Measurements from ENCODE around the gene NBAS. TPM values are rescaled to one million over a fixed set of nuclear protein-coding genes. Genes with fewer than 3 reads are reported as not detected.

The NBAS gene
- total and polyA plus RNA-seq, 9 of the 15 experiments (the other 6 are each of a cell fraction or from before 2014, with no cell fraction given), result 15.3 to 94.4 (median 69.9) TPM

GRCh38 chr2:15591692-15592463, 30.7 kb upstream of the NBAS start, which contains the start of gene DDX1 (continued):
- peak; percentile 99 for TF ChIP-seq RBBP5 (IDR thresholded peaks at IDR 0.05; ENCODE audit: borderline replicate concordance, insufficient read depth, low read length, poor library complexity, severe bottlenecking)
- no peak for TF ChIP-seq CCAR2 (IDR thresholded peaks at IDR 0.05; ENCODE audit: low read depth, low read length)
- TF ChIP-seq ARNT (IDR thresholded peaks at IDR 0.05), result no peak
- no peak for TF ChIP-seq ZNF57 (CRISPR knock-in tag; IDR thresholded peaks at IDR 0.05)
- TF ChIP-seq ZNF398 (CRISPR knock-in tag; IDR thresholded peaks at IDR 0.05), result no peak
- no peak for TF ChIP-seq ZNF133 (CRISPR knock-in tag; IDR thresholded peaks at IDR 0.05)
- TF ChIP-seq POLR3G (IDR thresholded peaks at IDR 0.05; ENCODE audit: extremely low read depth, insufficient read length, insufficient replicate concordance), result no peak
- no peak for TF ChIP-seq SREBF1 (IDR thresholded peaks at IDR 0.05; ENCODE audit: borderline replicate concordance, low read depth, low read length)
- peak; percentile 90 for TF ChIP-seq ZFX (CRISPR knock-in tag; IDR thresholded peaks at IDR 0.05)
- no peak for TF ChIP-seq RBM17 (IDR thresholded peaks at IDR 0.05; ENCODE audit: borderline replicate concordance, low read depth, low read length)
- TF ChIP-seq ZZZ3 (IDR thresholded peaks at IDR 0.05), result no peak
- TF ChIP-seq RBM22 (IDR thresholded peaks at IDR 0.05; ENCODE audit: low read depth, low read length, poor library complexity, severe bottlenecking), result peak; percentile 87
- peak; percentile 83 for TF ChIP-seq CXXC5 (CRISPR knock-in tag; IDR thresholded peaks at IDR 0.05)
- no peak for TF ChIP-seq ZNF551 (CRISPR knock-in tag; IDR thresholded peaks at IDR 0.05)
- no peak; the same call in none of the 2 replicates for TF ChIP-seq CBFB (CRISPR knock-in tag; IDR thresholded peaks at IDR 0.05)
- TF ChIP-seq RFX1 (IDR thresholded peaks at IDR 0.05), result no peak
- no peak for TF ChIP-seq NFYB (IDR thresholded peaks at IDR 0.05; ENCODE audit: extremely low read depth, insufficient read length)
- no peak for TF ChIP-seq MTA2 (IDR thresholded peaks at IDR 0.05; ENCODE audit: low read depth)
- TF ChIP-seq KDM1A (IDR thresholded peaks at IDR 0.05), result peak in 1 of 2 experiments; percentile 31; a peak in 1 of 4 replicates
- no peak for TF ChIP-seq HDAC2 (IDR thresholded peaks at IDR 0.05)
- TF ChIP-seq TBP (optimal IDR thresholded peaks at IDR 0.05; ENCODE audit: low read depth, low read length), result peak; percentile 97
- TF ChIP-seq ZNF75A (CRISPR knock-in tag; IDR thresholded peaks at IDR 0.05), result no peak
- no peak for TF ChIP-seq RNF219 (CRISPR knock-in tag; IDR thresholded peaks at IDR 0.05)
- peak; percentile 85 for TF ChIP-seq ETV5 (CRISPR knock-in tag; IDR thresholded peaks at IDR 0.05; ENCODE audit: low read depth)
- no peak for TF ChIP-seq MYNN (IDR thresholded peaks at IDR 0.05)
- TF ChIP-seq MYNN (CRISPR knock-in tag; IDR thresholded peaks at IDR 0.05), result no peak
- TF ChIP-seq CBX5 (IDR thresholded peaks at IDR 0.05; ENCODE audit: borderline replicate concordance, low read depth), result no peak; the same call in 1 of the 2 replicates
- TF ChIP-seq DMBX1 (CRISPR knock-in tag; IDR thresholded peaks at IDR 0.05; ENCODE audit: borderline replicate concordance), result no peak

Data from K562 (cell line).